ENCODE results near the gene MTA3. TPM values are rescaled to one million over a fixed set of nuclear protein-coding genes. Genes with fewer than 3 reads are reported as not detected.
A peak's percentile ranks its signal among the peaks of the same experiment; 100 is the strongest.

The MTA3 gene
- polyA plus RNA-seq, 1 experiment: 51.0 TPM

GRCh38 chr2:42793334-42794270 is 225.2 kb downstream of the MTA3 start:
- H3K4me3 ChIP-seq (ENCODE audit: low read depth, low read length): 0 out of 2 replicates have a peak overlapping the region, but pooled peaks have one; percentile 4

DNA sequence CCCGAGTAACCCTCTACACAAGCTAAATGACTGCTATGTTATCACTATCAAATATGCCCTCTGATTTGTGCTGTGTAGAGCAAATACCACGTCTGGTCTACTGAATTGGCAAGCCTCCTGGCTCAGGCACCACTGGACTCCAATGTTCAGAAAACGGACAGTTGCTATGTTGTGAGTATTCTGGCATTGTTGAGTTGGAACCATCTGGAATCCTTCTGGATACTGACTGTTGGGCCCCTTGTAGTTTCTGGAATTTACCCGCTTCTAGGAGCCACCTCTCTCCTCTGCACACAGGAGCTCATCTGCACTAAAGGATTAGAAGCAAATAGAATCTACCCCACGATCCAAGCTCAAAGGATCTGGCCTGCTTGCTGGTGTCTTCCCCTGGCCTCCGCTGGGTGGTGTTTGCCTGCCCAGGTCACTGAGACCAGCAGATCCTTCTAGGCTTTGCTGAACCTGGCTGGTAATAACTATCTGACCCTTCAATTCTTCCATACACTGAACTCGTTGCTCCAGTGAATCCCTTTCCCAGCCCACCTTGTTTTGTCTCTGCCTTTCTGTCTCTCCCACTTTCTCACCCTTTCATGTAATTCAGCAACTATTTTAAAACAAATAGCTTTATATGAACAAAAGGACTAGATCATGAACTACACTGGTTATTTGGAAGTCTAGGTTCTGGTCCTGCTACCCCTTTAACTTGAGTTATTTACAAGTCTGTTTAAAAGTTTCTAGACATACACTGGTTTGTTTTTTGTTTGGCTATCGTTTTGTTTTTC is 226.0 kb downstream of the MTA3 start:
- Histone ChIP-seq H3K9me3 (ENCODE audit: control insufficient read depth, insufficient read depth, low read length) (peaks cover 3% of the 10 kb centered on the region; the same call in 1 of the 2 replicates), H3K4me3 (ENCODE audit: low read depth, low read length) (no peak overlapping the region), H3K27me3 (ENCODE audit: control insufficient read depth, insufficient read depth, low read length) (peaks cover 12% of the 10 kb centered on the region), H3K27ac (ENCODE audit: low read depth, low read length) (no peak overlapping the region)
- DNase-seq (ENCODE audit: low read depth, low spot score): no peak
- CTCF ChIA-PET: interaction anchor here (0.6 to 1.8 kb wide), 3 partner anchors 16 to 1154 kb away, joined by 4 to 8 read pairs (median 5); no protein-coding TSS in a partner anchor
- POLR2A ChIA-PET: interaction anchor here (1.1 kb wide), 1 partner anchor 16 kb away, joined by 5 read pairs; no protein-coding TSS in a partner anchor
- peak; percentile 31; the same call in 1 of the 2 replicates for TF ChIP-seq CTCF (IDR thresholded peaks at IDR 0.05; ENCODE audit: low read depth, low read length)

More at GRCh38 chr2:42793334-42794270, 225.2 kb downstream of the MTA3 start:
- peaks cover 3% of the 10 kb centered on the region; the same call in 1 of the 2 replicates for H3K9me3 ChIP-seq (ENCODE audit: control insufficient read depth, insufficient read depth, low read length)
- TF ChIP-seq CTCF (IDR thresholded peaks at IDR 0.05; ENCODE audit: low read depth, low read length): no peak
- H3K27me3 ChIP-seq (ENCODE audit: control insufficient read depth, insufficient read depth, low read length): peaks cover 12% of the 10 kb centered on the region
- H3K27ac ChIP-seq (ENCODE audit: low read depth, low read length): no peak overlapping the region
- DNase-seq (ENCODE audit: low read depth, low spot score): no peak
- ChIA-PET POLR2A (interaction anchor here (1.1 kb wide), 1 partner anchor 17 kb away, joined by 5 read pairs; no protein-coding TSS in a partner anchor), CTCF (interaction anchor here (0.6 to 1.8 kb wide), 3 partner anchors 17 to 1154 kb away, joined by 4 to 8 read pairs (median 5); no protein-coding TSS in a partner anchor)

DNA sequence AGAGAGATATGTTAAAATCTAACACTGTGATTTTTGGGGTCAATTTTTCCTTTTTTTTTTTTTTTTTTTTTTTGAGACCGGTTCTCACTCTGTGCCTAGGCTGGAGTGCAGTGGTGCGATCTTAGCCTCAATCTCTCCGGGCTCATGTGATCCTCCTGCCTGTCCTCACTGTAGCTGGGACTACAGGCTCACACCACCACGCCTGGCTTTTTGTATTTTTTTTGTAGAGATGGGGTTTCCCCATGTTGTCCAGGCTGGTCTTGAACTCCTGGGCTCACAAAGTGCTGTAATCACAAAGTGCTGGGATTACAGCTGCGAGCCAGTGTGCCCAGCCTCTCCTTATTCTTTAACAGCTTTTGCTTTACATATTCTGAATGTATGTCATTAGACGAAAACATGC is 226.8 kb downstream of the MTA3 start:
- TF ChIP-seq CTCF (IDR thresholded peaks at IDR 0.05; ENCODE audit: low read depth, low read length): no peak
- Histone ChIP-seq H3K27me3 (ENCODE audit: control insufficient read depth, insufficient read depth, low read length) (peaks cover 12% of the 10 kb centered on the region), H3K27ac (ENCODE audit: low read depth, low read length) (no peak overlapping the region), H3K9me3 (ENCODE audit: control insufficient read depth, insufficient read depth, low read length) (peaks cover 3% of the 10 kb centered on the region; the same call in 1 of the 2 replicates), H3K4me3 (ENCODE audit: low read depth, low read length) (no peak overlapping the region)
- POLR2A ChIA-PET: interaction anchor here (1.4 kb wide), 1 partner anchor 15 kb away, joined by 8 read pairs; no protein-coding TSS in a partner anchor
- DNase-seq (ENCODE audit: low read depth, low spot score): no peak
- CTCF ChIA-PET: interaction anchor here (1.8 kb wide), 1 partner anchor 15 kb away, joined by 5 read pairs; no protein-coding TSS in a partner anchor

DNA sequence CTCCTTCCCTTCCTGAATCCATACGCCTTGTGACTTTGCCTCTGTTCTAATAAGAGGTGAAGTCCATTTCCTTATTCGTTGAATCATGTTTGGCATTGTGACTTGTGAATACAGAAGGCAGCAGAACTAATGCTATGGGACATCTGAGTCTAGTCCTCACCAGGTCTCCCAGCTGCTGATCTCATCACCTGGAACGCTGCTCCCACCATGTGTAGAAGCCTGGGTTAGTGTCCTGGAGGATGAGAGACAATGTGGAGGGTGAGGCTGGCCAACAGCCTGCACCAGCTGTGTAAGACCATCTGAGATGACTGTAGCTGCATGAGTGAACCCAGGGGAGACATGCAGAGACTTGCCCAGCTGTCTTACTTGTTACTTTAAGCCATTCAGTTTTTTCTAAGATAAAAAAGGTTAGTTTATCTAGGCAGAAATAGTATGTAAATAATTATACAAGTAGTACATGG is 227.4 kb downstream of the MTA3 start:
- Histone ChIP-seq H3K27ac (ENCODE audit: low read depth, low read length) (peak overlapping the region; percentile 63), H3K27me3 (ENCODE audit: control insufficient read depth, insufficient read depth, low read length) (peaks cover 12% of the 10 kb centered on the region)
- peak; percentile 68 for DNase-seq (ENCODE audit: low read depth, low spot score)

More for the DNA sequence above, 227.4 kb downstream of the MTA3 start:
- no peak for TF ChIP-seq CTCF (IDR thresholded peaks at IDR 0.05; ENCODE audit: low read depth, low read length)
- peaks cover 3% of the 10 kb centered on the region; the same call in 1 of the 2 replicates for H3K9me3 ChIP-seq (ENCODE audit: control insufficient read depth, insufficient read depth, low read length)
- ChIA-PET CTCF (no interaction called here), POLR2A (interaction anchor here (1.1 to 1.4 kb wide), 2 partner anchors 14 to 228 kb away, joined by 8 to 9 read pairs; no protein-coding TSS in a partner anchor)
- no peak overlapping the region for H3K4me3 ChIP-seq (ENCODE audit: low read depth, low read length)
